HepG2 (cell line): ENCODE measurements around the gene FHIT.

ENCODE experiments used
- POLR2A ChIP-seq, 2 experiments: IDR thresholded peaks; 2 replicates each; pipeline ENCODE4 v1.6.1; 2011; ENCODE audit warnings: low read depth in 2 of 2, low read length in 2 of 2, mild to moderate bottlenecking in 1 of 2, moderate library complexity in 1 of 2; ENCODE audit not compliant: insufficient read depth in 1 of 2
- SMC3 ChIP-seq: IDR thresholded peaks from 2 replicates; pipeline ENCODE4 v1.6.1; 2011; ENCODE audit warnings: low read length, improper control_type of control experiment
- ZFP36 ChIP-seq: fragments of 150-350 bp; IDR thresholded peaks from 2 replicates; pipeline ENCODE4 v1.6.1; 2018; ENCODE audit warnings: borderline replicate concordance, low read length, low read depth; ENCODE audit not compliant: partially characterized antibody
- ZNF180 ChIP-seq: sonication (generic); formaldehyde crosslinking; IDR thresholded peaks from 2 replicates; pipeline ENCODE4 v1.4.0; 2020; ENCODE audit warnings: low read depth, missing genetic modification reagents, borderline replicate concordance
- ZNF512 ChIP-seq: sonication (generic); formaldehyde crosslinking; IDR thresholded peaks from 2 replicates; pipeline ENCODE4 v1.4.0; 2020; ENCODE audit warnings: mild to moderate bottlenecking, missing genetic modification reagents

- no peak for TF ChIP-seq ZFP36
- no peak for TF ChIP-seq SMC3
- no peak for TF ChIP-seq ZNF180 (CRISPR knock-in tag)
- no peak for TF ChIP-seq ZNF512
- TF ChIP-seq POLR2A (IDR thresholded peaks at IDR 0.05; ENCODE audit: insufficient read depth in 1 of 2, low read depth in 2 of 2, low read length in 2 of 2) = no peak
These were observed 669.0 kb downstream of the FHIT start for GRCh38 chr3:60582288-60582687.
